ENCODE results near the gene PIPOX. TPM values are rescaled to one million over a fixed set of nuclear protein-coding genes. Genes with fewer than 3 reads are reported as not detected.

Gene PIPOX
- total RNA-seq, 1 donor: 1.4 TPM

DNA sequence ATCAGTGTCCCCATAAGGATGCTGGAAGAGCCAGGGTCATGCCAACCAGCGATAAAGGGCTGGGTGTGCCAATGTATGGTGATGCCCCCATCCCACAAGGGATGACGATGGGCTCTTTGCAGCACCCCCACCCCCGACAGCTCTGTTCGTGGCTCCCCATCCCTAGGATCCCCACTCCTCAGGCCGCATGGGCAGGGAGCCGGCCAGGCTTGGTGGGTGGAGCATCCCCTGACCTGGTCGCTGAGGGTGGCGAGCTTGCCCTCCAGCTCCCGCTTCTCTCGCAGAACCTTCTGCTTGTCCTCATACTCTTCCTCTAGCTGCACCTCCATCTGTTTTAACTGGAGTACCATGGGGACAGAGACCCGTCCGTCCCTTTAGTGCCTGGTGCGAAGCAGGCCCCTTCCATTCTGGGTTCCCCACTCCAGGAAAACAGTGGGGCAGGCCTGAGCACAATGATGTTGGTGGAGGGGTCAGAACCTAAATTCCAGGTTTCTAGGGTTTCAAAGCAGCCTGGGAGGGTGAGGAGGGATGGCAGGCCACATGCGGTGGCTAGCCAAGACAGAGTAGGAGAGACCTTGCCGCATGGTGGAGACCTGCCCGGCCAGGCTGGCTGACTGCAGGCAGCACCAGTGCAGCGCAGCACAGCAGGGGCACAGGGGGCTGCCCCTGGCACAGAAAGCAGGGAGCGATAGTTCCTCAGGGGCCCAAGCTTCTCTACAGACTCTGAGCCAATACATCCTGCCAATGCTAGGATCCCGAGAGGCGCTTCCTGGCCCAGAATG, 50.3 kb downstream of the PIPOX start:
- Histone ChIP-seq H3K27ac (ENCODE audit: low read depth, low read length) (no peak overlapping the region), H4K20me1 (ENCODE audit: insufficient read depth, low read length) (no peaks in the 10 kb centered on the region), H3K27me3 (ENCODE audit: insufficient read depth, low read length) (no peaks in the 10 kb centered on the region), H3K36me3 (ENCODE audit: insufficient read depth, low read length) (peaks cover 49% of the 10 kb centered on the region), H3K4me3 (ENCODE audit: insufficient read depth, low read length) (no peak overlapping the region), H3K4me1 (ENCODE audit: insufficient read depth, low read length) (no peaks in the 10 kb centered on the region), H3K4me2 (ENCODE audit: insufficient read depth, low read length) (no peak overlapping the region), H3K9me3 (ENCODE audit: low read depth, low read length) (no peaks in the 10 kb centered on the region), H3K79me2 (ENCODE audit: insufficient read depth, low read length) (no peaks in the 10 kb centered on the region), H2AFZ (ENCODE audit: low read length) (no peak overlapping the region)
- TF ChIP-seq, protein P1, sequence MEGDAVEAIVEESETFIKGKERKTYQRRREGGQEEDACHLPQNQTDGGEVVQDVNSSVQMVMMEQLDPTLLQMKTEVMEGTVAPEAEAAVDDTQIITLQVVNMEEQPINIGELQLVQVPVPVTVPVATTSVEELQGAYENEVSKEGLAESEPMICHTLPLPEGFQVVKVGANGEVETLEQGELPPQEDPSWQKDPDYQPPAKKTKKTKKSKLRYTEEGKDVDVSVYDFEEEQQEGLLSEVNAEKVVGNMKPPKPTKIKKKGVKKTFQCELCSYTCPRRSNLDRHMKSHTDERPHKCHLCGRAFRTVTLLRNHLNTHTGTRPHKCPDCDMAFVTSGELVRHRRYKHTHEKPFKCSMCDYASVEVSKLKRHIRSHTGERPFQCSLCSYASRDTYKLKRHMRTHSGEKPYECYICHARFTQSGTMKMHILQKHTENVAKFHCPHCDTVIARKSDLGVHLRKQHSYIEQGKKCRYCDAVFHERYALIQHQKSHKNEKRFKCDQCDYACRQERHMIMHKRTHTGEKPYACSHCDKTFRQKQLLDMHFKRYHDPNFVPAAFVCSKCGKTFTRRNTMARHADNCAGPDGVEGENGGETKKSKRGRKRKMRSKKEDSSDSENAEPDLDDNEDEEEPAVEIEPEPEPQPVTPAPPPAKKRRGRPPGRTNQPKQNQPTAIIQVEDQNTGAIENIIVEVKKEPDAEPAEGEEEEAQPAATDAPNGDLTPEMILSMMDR (IDR thresholded peaks at IDR 0.05; ENCODE audit: extremely low read depth, low read depth, low read length): no peak
- no peak for DNase-seq (ENCODE audit: insufficient read length, low spot score, missing footprints)

DNA sequence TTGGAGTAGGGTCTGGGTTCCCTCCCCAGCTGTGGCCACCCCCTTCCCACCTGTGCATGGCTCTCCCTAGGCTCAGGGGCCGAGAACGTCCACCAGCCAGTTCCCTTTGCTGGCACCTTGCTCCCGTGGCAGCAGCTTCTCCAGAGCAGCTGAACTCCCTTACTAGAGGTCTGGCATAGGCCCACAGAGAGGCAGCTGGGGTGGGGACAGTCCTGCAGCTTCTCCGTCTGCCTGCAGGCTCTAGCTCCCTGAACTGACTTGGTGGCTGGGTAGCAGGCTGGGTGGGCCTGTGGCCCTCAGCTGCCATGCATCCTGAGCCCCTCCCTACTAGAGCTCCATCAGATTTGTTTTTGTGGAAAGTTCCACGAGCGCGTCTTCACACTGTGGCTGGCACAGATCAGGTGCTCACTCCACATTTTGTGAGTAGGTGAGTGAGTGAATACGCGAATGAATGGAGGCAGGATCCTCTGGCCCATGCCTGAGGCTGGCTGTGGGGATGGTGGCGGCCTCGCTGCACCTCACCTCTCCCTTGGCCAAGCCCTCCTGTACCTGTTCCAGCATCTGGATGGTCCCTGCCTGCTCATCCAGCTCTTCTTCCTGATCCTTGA, 51.3 kb downstream of the PIPOX start:
- H3K36me3 ChIP-seq (ENCODE audit: insufficient read depth, low read length): peaks cover 45% of the 10 kb centered on the region
- H3K4me2 ChIP-seq (ENCODE audit: insufficient read depth, low read length): no peak overlapping the region
- no peak overlapping the region for H3K27ac ChIP-seq (ENCODE audit: low read depth, low read length)
- H3K4me1 ChIP-seq (ENCODE audit: insufficient read depth, low read length): no peaks in the 10 kb centered on the region
- no peaks in the 10 kb centered on the region for H3K79me2 ChIP-seq (ENCODE audit: insufficient read depth, low read length)
- H3K27me3 ChIP-seq (ENCODE audit: insufficient read depth, low read length): no peaks in the 10 kb centered on the region
- H4K20me1 ChIP-seq (ENCODE audit: insufficient read depth, low read length): no peaks in the 10 kb centered on the region
- TF ChIP-seq, protein P1 (IDR thresholded peaks at IDR 0.05; ENCODE audit: extremely low read depth, low read depth, low read length): no peak
- H3K4me3 ChIP-seq (ENCODE audit: insufficient read depth, low read length): no peak overlapping the region
- no peak for DNase-seq (ENCODE audit: insufficient read length, low spot score, missing footprints)
- H2AFZ ChIP-seq (ENCODE audit: low read length): no peak overlapping the region
- no peaks in the 10 kb centered on the region for H3K9me3 ChIP-seq (ENCODE audit: low read depth, low read length)

DNA sequence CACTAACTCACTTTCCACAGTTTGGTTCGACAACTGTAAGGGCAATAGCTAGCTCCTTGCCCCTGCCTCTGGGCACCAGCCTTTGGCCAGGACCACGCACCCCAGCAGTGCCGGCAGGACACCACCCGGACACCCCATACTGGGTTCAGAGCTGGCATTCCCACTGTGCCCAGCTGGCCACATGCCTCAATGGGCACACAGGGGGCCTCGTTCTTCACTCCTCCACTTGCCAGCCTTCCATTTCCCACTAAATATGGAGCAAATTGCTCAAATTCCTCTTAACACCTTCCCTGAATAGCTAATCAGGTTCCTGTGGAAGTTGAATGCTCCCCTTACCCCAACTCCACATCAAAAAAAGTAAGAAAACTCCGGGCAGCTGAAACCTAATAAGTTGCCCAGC, 52.5 kb downstream of the PIPOX start:
- TF ChIP-seq, protein P1 (IDR thresholded peaks at IDR 0.05; ENCODE audit: extremely low read depth, low read depth, low read length): no peak
- no peaks in the 10 kb centered on the region for H3K79me2 ChIP-seq (ENCODE audit: insufficient read depth, low read length)
- H3K4me2 ChIP-seq (ENCODE audit: insufficient read depth, low read length): no peak overlapping the region
- H3K27ac ChIP-seq (ENCODE audit: low read depth, low read length): no peak overlapping the region
- H2AFZ ChIP-seq (ENCODE audit: low read length): no peak overlapping the region
- no peak for DNase-seq (ENCODE audit: insufficient read length, low spot score, missing footprints)
- no peaks in the 10 kb centered on the region for H4K20me1 ChIP-seq (ENCODE audit: insufficient read depth, low read length)
- no peak overlapping the region for H3K4me3 ChIP-seq (ENCODE audit: insufficient read depth, low read length)
- H3K9me3 ChIP-seq (ENCODE audit: low read depth, low read length): no peaks in the 10 kb centered on the region
- peaks cover 42% of the 10 kb centered on the region for H3K36me3 ChIP-seq (ENCODE audit: insufficient read depth, low read length)
- no peaks in the 10 kb centered on the region for H3K27me3 ChIP-seq (ENCODE audit: insufficient read depth, low read length)
- no peaks in the 10 kb centered on the region for H3K4me1 ChIP-seq (ENCODE audit: insufficient read depth, low read length)

DNA sequence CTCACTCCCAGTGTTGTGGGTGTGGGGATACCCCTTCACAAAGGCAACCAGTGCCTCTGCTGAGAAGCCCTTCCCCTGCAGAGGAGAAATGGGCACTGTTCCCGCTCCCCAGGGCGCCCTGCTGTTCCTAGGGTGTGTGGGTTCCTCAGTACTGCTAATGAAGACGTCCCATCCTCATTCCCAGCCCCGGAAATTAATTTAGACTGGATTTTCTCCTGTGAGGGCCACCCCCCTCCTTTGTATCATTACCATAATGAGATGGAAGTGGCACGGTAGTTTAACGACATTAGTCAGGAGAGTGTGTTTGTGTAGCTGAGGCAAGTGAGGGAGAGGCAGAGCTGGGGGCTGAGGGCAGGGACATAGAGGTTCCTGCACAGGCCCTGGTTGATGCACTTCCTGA, 53.2 kb downstream of the PIPOX start:
- H3K4me3 ChIP-seq (ENCODE audit: insufficient read depth, low read length): no peak overlapping the region
- no peak overlapping the region for H3K4me2 ChIP-seq (ENCODE audit: insufficient read depth, low read length)
- DNase-seq (ENCODE audit: insufficient read length, low spot score, missing footprints): no peak
- H2AFZ ChIP-seq (ENCODE audit: low read length): no peak overlapping the region
- H3K4me1 ChIP-seq (ENCODE audit: insufficient read depth, low read length): no peaks in the 10 kb centered on the region
- no peaks in the 10 kb centered on the region for H3K27me3 ChIP-seq (ENCODE audit: insufficient read depth, low read length)
- H4K20me1 ChIP-seq (ENCODE audit: insufficient read depth, low read length): no peaks in the 10 kb centered on the region
- TF ChIP-seq, protein P1 (IDR thresholded peaks at IDR 0.05; ENCODE audit: extremely low read depth, low read depth, low read length): no peak
- H3K79me2 ChIP-seq (ENCODE audit: insufficient read depth, low read length): no peaks in the 10 kb centered on the region
- no peaks in the 10 kb centered on the region for H3K9me3 ChIP-seq (ENCODE audit: low read depth, low read length)
- H3K27ac ChIP-seq (ENCODE audit: low read depth, low read length): no peak overlapping the region
- H3K36me3 ChIP-seq (ENCODE audit: insufficient read depth, low read length): peaks cover 37% of the 10 kb centered on the region

Measured in osteoblast (primary cell).